HG03565 (cell line): ENCODE results near the gene TAS2R1.

Experiments used
- ATAC-seq: cut with Tn5 transposase; IDR thresholded peaks from one replicate; pipeline ENCODE4 v1.9.1; 2021; ENCODE audit warnings: mild to moderate bottlenecking, moderate library complexity; ENCODE audit not compliant: unreplicated experiment

Gene TAS2R1

DNA sequence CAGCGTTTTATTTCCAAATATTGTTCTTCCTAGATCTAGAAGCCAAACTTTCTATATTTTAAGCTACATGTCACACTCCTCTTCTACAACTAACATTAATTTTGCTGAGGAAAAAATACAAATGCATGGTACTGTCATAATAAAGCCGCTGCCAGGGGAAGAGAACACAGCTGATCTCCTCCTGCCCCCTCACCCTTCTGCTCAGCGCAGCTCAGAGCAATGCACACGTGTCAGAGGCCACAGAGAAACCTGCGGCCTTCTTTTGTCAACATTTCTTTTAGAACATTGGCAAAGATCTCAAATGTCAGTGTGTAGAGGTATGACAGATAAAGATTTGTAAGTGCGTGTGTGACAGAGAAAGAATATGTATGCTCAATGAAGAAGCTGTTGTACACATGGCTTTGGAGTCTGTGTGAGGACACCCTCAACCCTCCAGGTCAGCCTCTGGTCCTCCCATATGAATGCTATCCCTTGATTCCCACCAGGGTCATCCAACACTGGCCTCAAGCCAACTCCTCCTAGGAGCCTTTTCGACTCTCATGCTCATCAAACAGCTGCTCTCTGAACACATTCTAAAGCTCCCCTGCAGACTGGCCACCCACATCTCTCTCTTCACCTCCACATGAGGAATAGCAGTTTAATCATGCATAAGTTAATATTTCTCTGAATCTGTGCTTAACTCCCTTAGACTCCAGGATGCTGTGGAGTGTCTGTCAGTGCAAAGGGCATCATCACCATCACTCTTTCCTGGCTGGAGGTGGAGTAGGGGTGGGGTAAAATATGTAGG is 40.9 kb downstream of the TAS2R1 start:
- ATAC-seq = no peak

DNA sequence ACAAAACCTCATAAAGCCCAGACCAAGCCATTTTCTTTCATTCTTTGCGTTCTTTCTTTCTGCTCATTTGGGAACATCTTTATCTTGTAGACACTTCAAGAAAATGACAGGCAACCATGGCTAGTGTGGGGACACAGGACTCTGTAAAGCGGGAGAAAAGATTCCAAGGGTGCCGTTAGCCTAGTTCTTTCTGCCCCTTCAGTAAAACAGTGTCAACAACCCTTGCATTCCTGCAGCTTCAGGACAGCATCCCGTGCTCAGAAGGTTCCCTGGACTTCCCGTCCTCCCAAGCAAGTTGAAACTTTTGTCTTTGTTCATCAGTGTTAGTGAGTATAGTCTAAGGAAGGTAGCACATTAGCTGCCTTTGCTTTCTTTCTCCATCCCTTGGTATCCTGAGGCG is 41.9 kb downstream of the TAS2R1 start:
- no peak for ATAC-seq

DNA sequence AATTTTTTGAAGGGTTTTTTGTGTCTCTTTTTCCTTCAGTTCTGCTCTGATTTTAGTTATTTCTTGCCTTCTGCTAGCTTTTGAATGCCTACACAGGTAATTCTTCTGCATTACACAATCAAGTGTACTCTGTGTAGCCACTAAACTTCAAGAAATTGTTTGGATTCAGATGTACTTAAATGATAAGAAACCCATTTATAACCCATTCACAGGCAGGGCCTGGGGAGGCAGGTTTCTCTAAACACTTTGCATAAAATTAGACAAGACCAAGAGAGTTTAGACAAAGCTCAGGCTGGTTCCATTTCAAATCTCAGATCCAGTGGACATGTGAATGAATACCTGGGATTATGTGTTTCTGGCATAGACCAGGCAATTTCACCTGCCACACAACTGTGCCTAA is 43.0 kb downstream of the TAS2R1 start:
- no peak for ATAC-seq

DNA sequence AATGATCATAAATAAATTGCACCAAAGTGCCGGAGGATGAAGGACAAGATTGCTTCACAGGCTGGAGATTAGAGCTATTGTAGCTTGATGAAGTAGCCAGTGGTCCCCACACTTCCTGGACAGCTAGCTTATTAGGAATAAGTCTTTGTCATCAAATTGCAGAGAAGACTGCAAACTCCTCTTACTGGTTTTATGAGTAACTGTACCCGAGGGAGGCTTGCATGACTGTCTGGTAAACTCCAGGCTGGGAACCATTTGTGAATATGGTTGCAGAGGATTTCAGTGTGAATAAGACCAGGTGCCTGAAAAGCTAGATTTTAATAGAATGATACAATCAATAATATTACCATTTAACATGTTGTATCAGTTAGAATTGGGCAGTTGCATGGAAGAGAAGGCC is 47.7 kb downstream of the TAS2R1 start:
- no peak for ATAC-seq
